Measurements from ENCODE around the gene CCR5.

CCR5 gene

GRCh38 chr3:46399098-46399497 lies 28.4 kb downstream of the CCR5 start:
- Histone ChIP-seq H3K4me2 (ENCODE audit: low read depth, low read length) (peak overlapping the region; percentile 2; the same call in 1 of the 2 replicates), H3K9me2 (replicated peaks; ENCODE audit: insufficient read depth, low read length) (no peaks in the 10 kb centered on the region), H3K4me1 (ENCODE audit: low read length) (peaks cover 50% of the 10 kb centered on the region), H3K79me2 (ENCODE audit: low read length) (no peaks in the 10 kb centered on the region), H4K20me1 (ENCODE audit: insufficient read depth, low read length) (no peaks in the 10 kb centered on the region), H2AFZ (ENCODE audit: low read length) (no peak overlapping the region), H3K27ac (ENCODE audit: low read length) (no peak overlapping the region), H3K9ac (ENCODE audit: low read length) (no peak overlapping the region), H3K9me3 (replicated peaks; ENCODE audit: insufficient read depth, low read length) (no peaks in the 10 kb centered on the region), H3K36me3 (replicated peaks; ENCODE audit: insufficient read depth, low read length) (no peaks in the 10 kb centered on the region), H3K27me3 (replicated peaks; ENCODE audit: insufficient read depth, low read length) (no peaks in the 10 kb centered on the region), H3F3A (ENCODE audit: insufficient read depth, low read length) (peaks cover 13% of the 10 kb centered on the region; the same call in 1 of the 2 replicates), H3K4me3 (ENCODE audit: low read length) (no peak overlapping the region)
- TF ChIP-seq EZH2 (optimal IDR thresholded peaks at IDR 0.05; ENCODE audit: low read depth, low read length), result no peak
- TF ChIP-seq EZH2phosphoT487 (IDR thresholded peaks at IDR 0.05; ENCODE audit: low read length), result no peak
- no peak for TF ChIP-seq CTCF (IDR thresholded peaks at IDR 0.05; ENCODE audit: low read length)
- no peak for DNase-seq

- DNase-seq, result no peak
- H3K27me3 ChIP-seq (replicated peaks; ENCODE audit: insufficient read depth, low read length), result no peaks in the 10 kb centered on the region
- no peaks in the 10 kb centered on the region for H4K20me1 ChIP-seq (ENCODE audit: insufficient read depth, low read length)
- no peak overlapping the region for H3K4me3 ChIP-seq (ENCODE audit: low read length)
- no peak overlapping the region for H3K9ac ChIP-seq (ENCODE audit: low read length)
- H3F3A ChIP-seq (ENCODE audit: insufficient read depth, low read length), result peaks cover 12% of the 10 kb centered on the region; the same call in 1 of the 2 replicates
- H2AFZ ChIP-seq (ENCODE audit: low read length), result no peak overlapping the region
- no peaks in the 10 kb centered on the region for H3K9me2 ChIP-seq (replicated peaks; ENCODE audit: insufficient read depth, low read length)
- H3K36me3 ChIP-seq (replicated peaks; ENCODE audit: insufficient read depth, low read length), result no peaks in the 10 kb centered on the region
- peaks cover 46% of the 10 kb centered on the region for H3K4me1 ChIP-seq (ENCODE audit: low read length)
- TF ChIP-seq EZH2phosphoT487 (IDR thresholded peaks at IDR 0.05; ENCODE audit: low read length) (no peak), CTCF (IDR thresholded peaks at IDR 0.05; ENCODE audit: low read length) (no peak)
- no peaks in the 10 kb centered on the region for H3K9me3 ChIP-seq (replicated peaks; ENCODE audit: insufficient read depth, low read length)
- no peak overlapping the region for H3K27ac ChIP-seq (ENCODE audit: low read length)
- H3K4me2 ChIP-seq (ENCODE audit: low read depth, low read length), result peak overlapping the region; percentile 2; the same call in 1 of the 2 replicates
- H3K79me2 ChIP-seq (ENCODE audit: low read length), result no peaks in the 10 kb centered on the region
These were observed 28.8 kb downstream of the CCR5 start for GRCh38 chr3:46399557-46399956.

GRCh38 chr3:46400000-46400734 lies 29.4 kb downstream of the CCR5 start:
- Histone ChIP-seq H3K4me1 (ENCODE audit: low read length) (peaks cover 40% of the 10 kb centered on the region), H4K20me1 (ENCODE audit: insufficient read depth, low read length) (no peaks in the 10 kb centered on the region), H3K27ac (ENCODE audit: low read length) (no peak overlapping the region), H3K9me2 (replicated peaks; ENCODE audit: insufficient read depth, low read length) (no peaks in the 10 kb centered on the region), H3K9me3 (replicated peaks; ENCODE audit: insufficient read depth, low read length) (no peaks in the 10 kb centered on the region), H3K36me3 (replicated peaks; ENCODE audit: insufficient read depth, low read length) (no peaks in the 10 kb centered on the region), H3K4me2 (ENCODE audit: low read depth, low read length) (no peak overlapping the region), H3K4me3 (ENCODE audit: low read length) (no peak overlapping the region), H3K27me3 (replicated peaks; ENCODE audit: insufficient read depth, low read length) (no peaks in the 10 kb centered on the region), H2AFZ (ENCODE audit: low read length) (no peak overlapping the region), H3K79me2 (ENCODE audit: low read length) (no peaks in the 10 kb centered on the region), H3K9ac (ENCODE audit: low read length) (no peak overlapping the region), H3F3A (ENCODE audit: insufficient read depth, low read length) (peaks cover 12% of the 10 kb centered on the region; the same call in 1 of the 2 replicates)
- no peak for TF ChIP-seq CTCF (IDR thresholded peaks at IDR 0.05; ENCODE audit: low read length)
- TF ChIP-seq EZH2 (optimal IDR thresholded peaks at IDR 0.05; ENCODE audit: low read depth, low read length), result no peak
- TF ChIP-seq EZH2phosphoT487 (IDR thresholded peaks at IDR 0.05; ENCODE audit: low read length), result no peak
- no peak for DNase-seq

Data from MM.1S (cell line).